Heart left ventricle (tissue), 16 donors: ENCODE data around the gene TAF4. TPM values are rescaled to one million over a fixed set of nuclear protein-coding genes. Genes with fewer than 3 reads are reported as not detected.

Experiments
- ATAC-seq, 4 donors: fragments of 200-7000 bp; cut with Tn5 transposase; one replicate each; pipeline ENCODE4 v1.9.1; 2020 to 2022; ENCODE audit warnings: moderate library complexity in 4 of 4, mild to moderate bottlenecking in 3 of 4, moderate number of reproducible peaks in 1 of 4
- DNase-seq, 5 donors: peaks; one replicate each; pipeline ENCODE4 v3.0.0-alpha.2; 2020
- H3K27ac ChIP-seq, 12 donors: fragments of 200-600 bp; sonication (generic) in 4 of 12; one replicate each; pipeline versions ENCODE4 v1.5.0 to v1.8.0; 2016 to 2022; ENCODE audit warnings: mild to moderate bottlenecking in 2 of 12
- H3K27me3 ChIP-seq, 9 donors: fragments of 200-600 bp; sonication (generic) in 2 of 9; one replicate each; pipeline versions ENCODE4 v1.5.1 to v1.8.0; 2016 to 2022; ENCODE audit warnings: mild to moderate bottlenecking in 3 of 9
- H3K36me3 ChIP-seq, 9 donors: fragments of 200-600 bp; sonication (generic) in 2 of 9; one replicate each; pipeline versions ENCODE4 v1.5.0 to v1.8.0; 2018 to 2022; ENCODE audit warnings: mild to moderate bottlenecking in 2 of 9
- H3K4me1 ChIP-seq, 12 donors: fragments of 200-600 bp; sonication (generic) in 4 of 12; one replicate each; pipeline versions ENCODE4 v1.5.0 to v1.8.0; 2016 to 2022; ENCODE audit warnings: mild to moderate bottlenecking in 3 of 12
- H3K4me3 ChIP-seq, 12 donors: fragments of 200-600 bp; sonication (generic) in 4 of 12; one replicate each; pipeline versions ENCODE4 v1.5.0 to v1.8.0; 2017 to 2022; ENCODE audit warnings: mild to moderate bottlenecking in 9 of 12, moderate library complexity in 4 of 12
- H3K9me3 ChIP-seq, 12 donors: fragments of 200-600 bp; sonication (generic) in 4 of 12; one replicate each; pipeline versions ENCODE4 v1.5.0 to v1.8.0; 2016 to 2022; ENCODE audit warnings: mild to moderate bottlenecking in 1 of 12
- POLR2A ChIP-seq, 2 donors: fragments of 450-650 bp; IDR thresholded peaks; one replicate each; pipeline ENCODE4 v1.6.1; 2017; ENCODE audit warnings: antibody characterized with exemption in 2 of 2, mild to moderate bottlenecking in 2 of 2, moderate library complexity in 2 of 2
- WGBS, 4 donors: extraction: QIAGEN DNeasy Blood & Tissue Kit in 2 of 4; methylation state at CpG; one replicate each; pipeline versions ENCODE4 v1.1.5 to v1.1.7; 2013 to 2018; 5-methylcytosine and 5-hydroxymethylcytosine counted together
- intact Hi-C, 10 donors: fragments of 100-400 bp; cut with DNase I; formaldehyde crosslinking; loops; one replicate each; pipeline versions ENCODE4 v1.11.1 to v1.14.2; 2022
- polyA plus RNA-seq, 2 donors: library from polyadenylated mRNA; stranded (reverse); fragments of 200-250 nt; gene quantifications; one replicate each; pipeline ENCODE4 v1.2.3, GENCODE V29; 2013
- total RNA-seq, 9 donors: library from RNA; depleted of rRNA in 2 of 9; stranded (reverse); fragments of >200 nt in 2 of 9; fragmentation: NEBNext Ultra II Directional in 3 of 9; extraction: Animal tissue kit (Norgen Biotek cat#: 25700) in 3 of 9; gene quantifications; one replicate each; pipeline versions ENCODE4 v1.1.0 to v1.2.4, GENCODE V29; 2016 to 2023
- TF ChIP-seq, protein P1 (sequence below), 12 donors: fragments of 200-600 bp; sonication (generic) in 4 of 12; IDR thresholded peaks; one replicate each; pipeline versions ENCODE4 v1.5.0 to v1.8.0; 2018 to 2022; ENCODE audit warnings: antibody characterized with exemption in 12 of 12, mild to moderate bottlenecking in 5 of 12
- donor health status: ischemic (EF 13 %, LVEDD 7.1; RV severe dilation, severe dysfunction).
- donor health status: healthy with polysubstance abuse.
- donor health status: DM: no; HTN: yes; CAD: no.
- donor health status: DM: no; HTN: no; CAD: no.
- donor health status: ischemic (EF 25% LVEDD 6.9; RV normal size, moderate dysfunction).
- donor health status: ischemic (EF 25% LVEDD 5.7; RV mildly dilated, moderate dysfunction).
- donor health status: healthy.
- donor health status: DM: yes; HTN: yes; CAD: no.
- donor health status: ischemic (EF 35%, LVEDD 5.7; RV mildly dilated, moderate dysfunction).
- donor health status: nonischemic (EF 11% LVEDD 7.7; RV severe dilation, severe dysfunction).
- donor health status: DM: yes; HTN: yes; CAD: no.
- donor health status: PGD.
- donor health status: ischemic (EF 29% LVEDD 5.4; RV normal size, mild dysfunction).
- donor health status: nonischemic (EF 23%, LVEDD 6.1; RV moderate dilation, normal function).

Gene TAF4
- total and polyA plus RNA-seq, 11 donors, result 4.5 to 37.7 (median 10.7) TPM

GRCh38 chr20:62045118-62045517 is 20.6 kb downstream of the TAF4 start:
- Histone ChIP-seq H3K36me3 (no peaks in the 10 kb centered on the region), H3K27me3 (no peaks in the 10 kb centered on the region), H3K9me3 (no peaks in the 10 kb centered on the region), H3K4me1 (peaks cover 0 to 25% (median 0%) of the 10 kb centered on the region in 12 donors), H3K4me3 (no peak overlapping the region), H3K27ac (no peak overlapping the region)
- ATAC-seq (no peak), DNase-seq (peak in 2 of 5 donors; percentile 9 to 44)
- intact Hi-C loops, result no loop called here
- WGBS, 4 donors, result 88 to 90% (median 89%) methylated on average over 20 of the region's 20 CpGs
- no peak for TF ChIP-seq POLR2A (IDR thresholded peaks at IDR 0.05)
- TF ChIP-seq, protein P1, sequence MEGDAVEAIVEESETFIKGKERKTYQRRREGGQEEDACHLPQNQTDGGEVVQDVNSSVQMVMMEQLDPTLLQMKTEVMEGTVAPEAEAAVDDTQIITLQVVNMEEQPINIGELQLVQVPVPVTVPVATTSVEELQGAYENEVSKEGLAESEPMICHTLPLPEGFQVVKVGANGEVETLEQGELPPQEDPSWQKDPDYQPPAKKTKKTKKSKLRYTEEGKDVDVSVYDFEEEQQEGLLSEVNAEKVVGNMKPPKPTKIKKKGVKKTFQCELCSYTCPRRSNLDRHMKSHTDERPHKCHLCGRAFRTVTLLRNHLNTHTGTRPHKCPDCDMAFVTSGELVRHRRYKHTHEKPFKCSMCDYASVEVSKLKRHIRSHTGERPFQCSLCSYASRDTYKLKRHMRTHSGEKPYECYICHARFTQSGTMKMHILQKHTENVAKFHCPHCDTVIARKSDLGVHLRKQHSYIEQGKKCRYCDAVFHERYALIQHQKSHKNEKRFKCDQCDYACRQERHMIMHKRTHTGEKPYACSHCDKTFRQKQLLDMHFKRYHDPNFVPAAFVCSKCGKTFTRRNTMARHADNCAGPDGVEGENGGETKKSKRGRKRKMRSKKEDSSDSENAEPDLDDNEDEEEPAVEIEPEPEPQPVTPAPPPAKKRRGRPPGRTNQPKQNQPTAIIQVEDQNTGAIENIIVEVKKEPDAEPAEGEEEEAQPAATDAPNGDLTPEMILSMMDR (IDR thresholded peaks at IDR 0.05), result no peak

DNA sequence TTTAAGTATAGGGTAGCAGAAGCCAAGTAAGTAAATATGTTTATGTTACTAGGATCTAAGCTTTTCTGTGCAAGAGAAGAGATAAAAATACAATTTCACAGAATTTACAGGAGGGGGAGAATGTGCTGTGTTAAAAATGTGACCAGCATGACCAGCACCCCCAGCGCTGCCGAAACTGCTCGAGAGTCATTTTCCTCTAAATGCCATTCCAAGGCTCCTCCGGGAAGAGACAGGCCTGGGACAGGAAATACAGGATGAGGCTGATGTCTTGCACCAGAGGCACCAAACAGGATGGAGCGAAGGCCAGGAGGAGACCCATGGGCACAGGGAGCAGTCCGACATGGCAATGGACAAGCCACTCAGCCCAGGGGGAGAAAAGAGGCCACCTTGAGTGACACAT is 21.1 kb downstream of the TAF4 start:
- intact Hi-C loops, result no loop called here
- 37 to 50% (median 47%) methylated on average over 6 of the region's 6 CpGs for WGBS, 4 donors
- Histone ChIP-seq H3K27ac (no peak overlapping the region), H3K36me3 (no peaks in the 10 kb centered on the region), H3K4me1 (peaks cover 0 to 22% (median 0%) of the 10 kb centered on the region in 12 donors), H3K4me3 (no peak overlapping the region), H3K27me3 (no peaks in the 10 kb centered on the region), H3K9me3 (no peaks in the 10 kb centered on the region)
- DNase-seq (peak in 2 of 5 donors; percentile 11 to 37), ATAC-seq (no peak)
- TF ChIP-seq POLR2A (IDR thresholded peaks at IDR 0.05), result no peak
- TF ChIP-seq, protein P1 (IDR thresholded peaks at IDR 0.05), result no peak

DNA sequence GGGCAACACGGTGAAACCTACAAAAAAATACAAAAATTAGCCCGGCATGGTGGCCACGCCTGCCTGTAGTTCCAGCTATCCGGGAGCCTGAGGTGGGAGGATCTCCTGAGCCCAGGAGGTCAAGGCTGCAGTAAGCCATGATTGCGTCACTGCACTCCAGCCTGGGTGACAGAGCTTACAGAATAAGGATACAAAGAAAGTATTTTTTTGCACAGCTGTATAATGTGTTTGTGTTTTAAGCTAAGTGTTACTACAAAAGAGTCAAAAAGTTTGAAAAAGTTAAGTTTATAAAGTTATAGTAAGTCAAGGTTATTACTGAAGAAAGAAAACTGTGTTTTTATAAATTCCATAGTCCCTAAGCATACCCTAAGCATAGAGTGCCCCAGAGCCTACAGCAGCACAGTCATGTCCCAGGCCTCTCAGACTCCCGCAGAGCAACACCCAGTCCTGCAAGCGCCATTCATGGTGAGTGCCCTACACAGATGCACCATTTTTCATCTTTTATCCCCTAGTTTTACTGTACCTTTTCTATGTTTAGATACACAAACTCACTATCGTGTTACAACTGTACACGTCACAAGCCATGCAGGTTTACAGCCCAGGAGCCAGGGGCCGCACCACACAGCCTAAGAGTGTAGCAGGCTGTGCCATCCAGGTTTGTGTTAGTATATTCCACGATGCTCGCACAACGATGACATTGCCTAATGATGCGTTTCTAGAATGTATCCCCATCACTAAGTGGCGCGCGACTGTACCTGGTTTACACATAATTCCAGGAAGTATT is 22.4 kb downstream of the TAF4 start:
- intact Hi-C loops, result no loop called here
- WGBS, 4 donors, result 87 to 90% (median 90%) methylated on average over 17 of the region's 17 CpGs
- no peaks in the 10 kb centered on the region for H3K9me3 ChIP-seq
- no peak overlapping the region for H3K27ac ChIP-seq
- H3K36me3 ChIP-seq, result no peaks in the 10 kb centered on the region
- ATAC-seq, result no peak
- no peak overlapping the region for H3K4me3 ChIP-seq
- H3K4me1 ChIP-seq, result peaks cover 0 to 19% (median 0%) of the 10 kb centered on the region in 12 donors
- peak in 2 of 5 donors; percentile 11 to 14 for DNase-seq
- TF ChIP-seq, protein P1 (IDR thresholded peaks at IDR 0.05), result no peak
- TF ChIP-seq POLR2A (IDR thresholded peaks at IDR 0.05), result no peak
- H3K27me3 ChIP-seq, result no peaks in the 10 kb centered on the region

- TF ChIP-seq, protein P1 (IDR thresholded peaks at IDR 0.05), result no peak
- no peak for TF ChIP-seq POLR2A (IDR thresholded peaks at IDR 0.05)
- Histone ChIP-seq H3K9me3 (peaks cover 0 to 2% (median 0%) of the 10 kb centered on the region in 12 donors), H3K4me3 (no peak overlapping the region), H3K27ac (no peak overlapping the region), H3K27me3 (no peaks in the 10 kb centered on the region), H3K4me1 (peaks cover 0 to 8% (median 0%) of the 10 kb centered on the region in 12 donors), H3K36me3 (no peaks in the 10 kb centered on the region)
- 95 to 98% (median 96%) methylated on average over 22 of the region's 22 CpGs for WGBS, 4 donors
- DNase-seq, result peak in 2 of 5 donors; percentile 6 to 35
- no peak for ATAC-seq
- intact Hi-C loops, result no loop called here
These were observed 23.5 kb downstream of the TAF4 start for GRCh38 chr20:62042025-62042820.
